ENCODE measurements around the gene AK3.

GRCh38 chr9:4769321-4770080 lies 28.5 kb upstream of the AK3 start:
- TF ChIP-seq POLR2A (IDR thresholded peaks at IDR 0.05) (no peak), CTCF (IDR thresholded peaks at IDR 0.05) (no peak), POLR2AphosphoS5 (IDR thresholded peaks at IDR 0.05) (no peak)

Measured in stomach (tissue), 4 donors.